ENCODE results near the gene SPHK1.

DNA sequence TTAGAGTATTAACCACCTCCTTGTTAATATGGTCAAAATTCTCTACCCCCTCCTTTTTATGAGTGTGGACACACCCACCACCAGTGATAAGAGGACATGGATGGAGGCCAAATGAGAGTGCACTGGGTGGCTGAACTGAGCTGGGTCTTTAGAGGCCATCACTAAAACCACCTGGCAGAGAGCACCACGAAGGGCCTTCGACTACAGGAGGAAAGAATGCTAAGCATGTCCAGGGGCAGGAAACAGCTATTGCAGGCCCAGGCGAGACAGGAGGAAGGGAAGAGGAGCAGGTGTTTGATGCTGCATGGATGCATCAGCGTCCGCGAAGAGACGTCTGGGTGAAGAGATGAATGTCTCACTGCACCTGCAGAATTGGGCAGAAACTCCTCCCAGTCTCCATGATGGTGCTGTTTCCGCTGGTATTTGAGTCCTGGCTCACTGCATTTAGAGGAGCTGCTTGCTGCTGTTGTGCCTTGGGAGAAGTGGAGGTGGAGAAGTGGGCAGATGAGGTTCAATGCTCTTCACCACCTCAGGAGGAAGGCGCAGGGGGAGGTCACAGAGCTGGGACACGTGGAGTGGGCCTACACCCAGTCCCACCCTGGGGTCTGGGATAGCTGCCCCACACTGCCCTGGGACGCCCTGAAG is 33.2 kb downstream of the SPHK1 start:
- TF ChIP-seq CTCF (IDR thresholded peaks at IDR 0.05) (no peak), POLR2A (IDR thresholded peaks at IDR 0.05) (no peak), EP300 (IDR thresholded peaks at IDR 0.05) (no peak)
